GM23248 (cell line): Measurements from ENCODE around the gene PRKRIP1. TPM values are rescaled to one million over a fixed set of nuclear protein-coding genes. Genes with fewer than 3 reads are reported as not detected.

Source experiments
- DNase-seq: peaks from one replicate; pipeline ENCODE4 v3.0.0-alpha.2; 2015
- H2AFZ ChIP-seq: fragments of 200-600 bp; sonication (generic); 2 replicates; pipeline ENCODE4 v1.6.1; 2016; ENCODE audit warnings: antibody characterized with exemption
- H3F3A ChIP-seq: fragments of 200-600 bp; sonication (generic); 2 replicates; pipeline ENCODE4 v1.6.1; 2016; ENCODE audit warnings: mild to moderate bottlenecking, antibody characterized with exemption, mixed run types; ENCODE audit not compliant: insufficient read depth
- H3K27ac ChIP-seq: fragments of 200-600 bp; sonication (generic); 2 replicates; pipeline ENCODE4 v1.5.1; 2016; ENCODE audit warnings: mild to moderate bottlenecking
- H3K27me3 ChIP-seq: fragments of 200-600 bp; sonication (generic); replicated peaks from 2 replicates; pipeline ENCODE4 v1.6.1; 2016; ENCODE audit warnings: mild to moderate bottlenecking; ENCODE audit not compliant: insufficient read depth
- H3K36me3 ChIP-seq: fragments of 200-600 bp; sonication (generic); 2 replicates; pipeline ENCODE4 v1.6.1; 2016; ENCODE audit warnings: low read depth, mild to moderate bottlenecking
- H3K4me1 ChIP-seq: fragments of 200-600 bp; sonication (generic); 2 replicates; pipeline ENCODE4 v1.6.1; 2016; ENCODE audit warnings: mild to moderate bottlenecking; ENCODE audit not compliant: insufficient read depth
- H3K4me2 ChIP-seq: fragments of 200-600 bp; sonication (generic); one replicate; pipeline ENCODE4 v1.6.1; 2016; ENCODE audit warnings: mild to moderate bottlenecking; ENCODE audit not compliant: unreplicated experiment
- H3K4me3 ChIP-seq: fragments of 200-600 bp; sonication (generic); 2 replicates; pipeline ENCODE4 v1.5.1; 2016; ENCODE audit warnings: mild to moderate bottlenecking
- H3K79me2 ChIP-seq: fragments of 200-600 bp; sonication (generic); 2 replicates; pipeline ENCODE4 v1.6.1; 2016; ENCODE audit warnings: mild to moderate bottlenecking; ENCODE audit not compliant: insufficient read depth
- H3K9ac ChIP-seq: fragments of 200-600 bp; sonication (generic); 2 replicates; pipeline ENCODE4 v1.6.1; 2016; ENCODE audit warnings: mild to moderate bottlenecking
- H3K9me2 ChIP-seq: fragments of 200-600 bp; sonication (generic); 2 replicates; pipeline ENCODE4 v1.6.1; 2016; ENCODE audit warnings: mixed run types, mild to moderate bottlenecking, moderate library complexity; ENCODE audit not compliant: insufficient read depth
- H3K9me3 ChIP-seq: fragments of 200-600 bp; sonication (generic); one replicate; pipeline ENCODE4 v1.6.1; 2017; ENCODE audit warnings: low read depth
- H4K20me1 ChIP-seq: fragments of 200-600 bp; sonication (generic); 2 replicates; pipeline ENCODE4 v1.6.0; 2016; ENCODE audit not compliant: insufficient read depth
- EZH2 ChIP-seq: fragments of 200-600 bp; sonication (generic); IDR thresholded peaks from 2 replicates; pipeline ENCODE4 v1.6.1; 2018; ENCODE audit warnings: antibody characterized with exemption, mild to moderate bottlenecking; ENCODE audit not compliant: insufficient read depth, poor library complexity, severe bottlenecking
- EZH2phosphoT487 ChIP-seq: fragments of 200-600 bp; sonication (generic); IDR thresholded peaks from 2 replicates; pipeline ENCODE4 v1.6.1; 2018; ENCODE audit warnings: antibody characterized with exemption, moderate library complexity, mild to moderate bottlenecking, low read depth; ENCODE audit not compliant: insufficient read depth
- WGBS, 2 experiments: methylation state at CpG; one replicate each; pipeline ENCODE4 v1.1.6; 2015 to 2017; ENCODE audit warnings: low lambda C conversion rate in 2 of 2, low coverage in 1 of 2; ENCODE audit errors: missing lambda C conversion rate in 2 of 2; 5-methylcytosine and 5-hydroxymethylcytosine counted together
- in situ Hi-C: fragments of 300-500 bp; cut with MboI; formaldehyde crosslinking; loops from 2 replicates; pipeline ENCODE4 v1.15.0; 2020
- polyA plus RNA-seq: library from polyadenylated mRNA; unstranded; fragments of >200 nt; fragmentation: Nextera tagmentation; extraction: Ambion mirVana; gene quantifications from 2 replicates; pipeline ENCODE4 v1.2.1, GENCODE V29; 2016
- total RNA-seq: library from RNA; depleted of rRNA; stranded (reverse); fragments of >200 nt; shearing (Covaris generic); gene quantifications from 2 replicates; pipeline ENCODE4 v1.2.3, GENCODE V29; 2014

The PRKRIP1 gene
- total and polyA plus RNA-seq, 2 experiments from 2014 or later, result 17.3 to 19.1 TPM

- TF ChIP-seq EZH2phosphoT487 (no peak), EZH2 (no peak)
- DNase-seq, result no peak
- no peaks in the 10 kb centered on the region for H3K36me3 ChIP-seq
- H3K27me3 ChIP-seq, result no peaks in the 10 kb centered on the region
- no peak overlapping the region for H3K27ac ChIP-seq
- H3K4me1 ChIP-seq, result peaks cover 7% of the 10 kb centered on the region; the same call in 1 of the 2 replicates
- 84 to 86% methylated on average over 21 to 23 of the region's 24 CpGs for WGBS, 2 experiments
- H3K4me2 ChIP-seq, result no peak overlapping the region
- no peak overlapping the region for H3K9ac ChIP-seq
- no peak overlapping the region for H3K4me3 ChIP-seq
- no peak overlapping the region for H2AFZ ChIP-seq
- H3K9me2 ChIP-seq, result no peaks in the 10 kb centered on the region
- in situ Hi-C loops, result no loop called here
- H3F3A ChIP-seq, result no peaks in the 10 kb centered on the region
- no peaks in the 10 kb centered on the region for H3K9me3 ChIP-seq
- peaks cover 25% of the 10 kb centered on the region for H3K79me2 ChIP-seq
- no peaks in the 10 kb centered on the region for H4K20me1 ChIP-seq
Measured at GRCh38 chr7:102467581-102468477, 71.7 kb downstream of the PRKRIP1 start.

- no peak for DNase-seq
- in situ Hi-C loops, result no loop called here
Measured at GRCh38 chr7:102468478-102469350, 72.6 kb downstream of the PRKRIP1 start.

GRCh38 chr7:102469351-102469971 lies 73.3 kb downstream of the PRKRIP1 start:
- no peak overlapping the region for H3K4me2 ChIP-seq
- H3K9ac ChIP-seq, result no peak overlapping the region
- no peaks in the 10 kb centered on the region; the same call in 1 of the 2 replicates for H3K4me1 ChIP-seq
- H4K20me1 ChIP-seq, result no peaks in the 10 kb centered on the region
- H3K27me3 ChIP-seq, result no peaks in the 10 kb centered on the region
- no peaks in the 10 kb centered on the region for H3F3A ChIP-seq
- H3K9me3 ChIP-seq, result no peaks in the 10 kb centered on the region
- 91 to 95% methylated on average over 23 to 24 of the region's 24 CpGs for WGBS, 2 experiments
- no peak overlapping the region for H3K27ac ChIP-seq
- H3K36me3 ChIP-seq, result no peaks in the 10 kb centered on the region
- in situ Hi-C loops, result no loop called here
- H2AFZ ChIP-seq, result no peak overlapping the region
- H3K79me2 ChIP-seq, result peaks cover 9% of the 10 kb centered on the region
- no peak for TF ChIP-seq EZH2phosphoT487
- TF ChIP-seq EZH2, result no peak
- no peaks in the 10 kb centered on the region for H3K9me2 ChIP-seq
- DNase-seq, result no peak
- H3K4me3 ChIP-seq, result no peak overlapping the region

More at GRCh38 chr7:102468478-102469350, 72.6 kb downstream of the PRKRIP1 start:
- Histone ChIP-seq H3F3A (no peaks in the 10 kb centered on the region), H3K9ac (no peak overlapping the region), H3K9me3 (no peaks in the 10 kb centered on the region), H3K27me3 (no peaks in the 10 kb centered on the region), H3K4me3 (no peak overlapping the region), H3K36me3 (no peaks in the 10 kb centered on the region), H4K20me1 (no peaks in the 10 kb centered on the region), H3K9me2 (no peaks in the 10 kb centered on the region), H3K4me1 (peaks cover 3% of the 10 kb centered on the region; the same call in 1 of the 2 replicates), H3K27ac (no peak overlapping the region), H2AFZ (no peak overlapping the region), H3K4me2 (no peak overlapping the region), H3K79me2 (peaks cover 16% of the 10 kb centered on the region)
- WGBS, 2 experiments, result 90 to 91% methylated on average over 36 to 40 of the region's 40 CpGs
- TF ChIP-seq EZH2 (no peak), EZH2phosphoT487 (no peak)
